Common myeloid progenitor, CD34-positive (primary cell): ENCODE results near the gene TJP2.

Source experiments
- CTCF ChIA-PET: fragments of 350-600 bp; sonication (Branson Sonifier 250); formaldehyde crosslinking; loops from one replicate; lab custom pipeline; 2021; ENCODE audit warnings: antibody characterized with exemption; lab: Charles Lee
- POLR2A ChIA-PET: fragments of 350-600 bp; sonication (Branson Sonifier 250); formaldehyde crosslinking; loops from one replicate; lab custom pipeline; 2021; ENCODE audit warnings: antibody characterized with exemption; lab: Charles Lee
- DNase-seq, 3 donors: peaks; one replicate each; pipeline versions ENCODE4 v3.0.0 to v3.0.0-alpha.2; 2013
- H3K27ac ChIP-seq, 2 experiments: 1 replicate in 1 of 2; 2 replicates in 1 of 2; pipeline ENCODE4 v1.7.0; 2013; ENCODE audit warnings: inconsistent platforms in 2 of 2, low read length in 2 of 2, mild to moderate bottlenecking in 2 of 2, low read depth in 1 of 2, moderate library complexity in 1 of 2; ENCODE audit not compliant: severe bottlenecking in 2 of 2, insufficient read depth in 1 of 2, poor library complexity in 1 of 2
- H3K27me3 ChIP-seq, 5 experiments: replicated peaks in 2 of 5; 1 replicate in 3 of 5; 2 replicates in 2 of 5; pipeline versions ENCODE4 v1.6.1 to v1.7.0; 2013; ENCODE audit warnings: low read length in 4 of 5, mild to moderate bottlenecking in 2 of 5, moderate library complexity in 2 of 5, inconsistent platforms in 1 of 5; ENCODE audit not compliant: insufficient read depth in 5 of 5, control insufficient read depth in 4 of 5
- H3K36me3 ChIP-seq, 4 experiments: 1 replicate in 2 of 4; 2 replicates in 2 of 4; pipeline versions ENCODE4 v1.6.1 to v1.7.0; 2013; ENCODE audit warnings: low read length in 3 of 4, control low read depth in 1 of 4, mild to moderate bottlenecking in 1 of 4; ENCODE audit not compliant: control insufficient read depth in 4 of 4, insufficient read depth in 4 of 4
- H3K4me1 ChIP-seq, 4 experiments: 1 replicate in 3 of 4; 2 replicates in 1 of 4; pipeline versions ENCODE4 v1.6.1 to v1.7.1; 2013; ENCODE audit warnings: low read length in 3 of 4, mild to moderate bottlenecking in 3 of 4, control low read depth in 1 of 4, inconsistent platforms in 1 of 4, moderate library complexity in 1 of 4; ENCODE audit not compliant: control insufficient read depth in 4 of 4, insufficient read depth in 4 of 4; ENCODE audit errors: control extremely low read depth in 1 of 4
- H3K4me3 ChIP-seq, 7 experiments: 1 replicate in 4 of 7; 2 replicates in 3 of 7; pipeline versions ENCODE4 v1.5.1 to v1.7.0; 2013; ENCODE audit warnings: mild to moderate bottlenecking in 7 of 7, low read length in 6 of 7, moderate library complexity in 6 of 7, inconsistent platforms in 2 of 7, low read depth in 2 of 7, control low read depth in 1 of 7; ENCODE audit not compliant: insufficient read depth in 4 of 7, control insufficient read depth in 1 of 7; ENCODE audit errors: extremely low read depth in 1 of 7
- H3K9me3 ChIP-seq, 5 experiments: 1 replicate in 4 of 5; 2 replicates in 1 of 5; pipeline versions ENCODE4 v1.6.1 to v1.7.1; 2013; ENCODE audit warnings: low read length in 4 of 5, mild to moderate bottlenecking in 2 of 5, inconsistent platforms in 1 of 5, low read depth in 1 of 5, moderate library complexity in 1 of 5; ENCODE audit not compliant: control insufficient read depth in 4 of 5, insufficient read depth in 2 of 5; ENCODE audit errors: control extremely low read depth in 1 of 5
- WGBS: methylation state at CpG from one replicate; pipeline ENCODE4 v1.1.5; 2013; ENCODE audit not compliant: insufficient coverage; 5-methylcytosine and 5-hydroxymethylcytosine counted together

The TJP2 gene

DNA sequence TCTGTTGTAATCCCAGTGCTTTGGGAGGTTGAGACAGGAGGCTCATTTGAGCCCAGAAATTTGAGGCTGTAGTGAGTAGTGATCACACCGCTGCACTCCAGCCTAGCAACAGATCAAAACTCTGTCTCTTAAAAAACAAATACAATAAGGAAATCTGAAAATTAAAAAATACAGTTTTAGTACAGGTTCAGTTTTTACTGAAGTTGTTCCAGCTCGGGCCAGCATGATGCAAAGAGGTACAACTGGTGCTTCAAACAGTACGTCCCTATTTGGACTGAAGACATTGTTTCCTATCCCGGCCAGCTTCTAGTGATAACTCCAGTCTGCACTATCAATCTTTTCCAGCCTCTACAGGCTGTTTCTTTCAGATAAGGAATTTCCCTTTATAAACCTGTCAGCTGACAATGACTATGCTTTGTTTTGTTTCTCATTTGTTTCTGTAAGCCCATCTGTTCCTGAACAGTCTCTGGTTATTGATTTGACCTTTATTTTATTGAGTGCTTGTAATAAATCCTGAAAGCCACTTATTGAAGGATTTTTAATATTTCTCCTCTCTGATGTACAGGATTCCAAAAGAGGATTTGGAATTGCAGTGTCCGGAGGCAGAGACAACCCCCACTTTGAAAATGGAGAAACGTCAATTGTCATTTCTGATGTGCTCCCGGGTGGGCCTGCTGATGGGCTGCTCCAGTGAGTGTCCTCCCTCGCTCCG is 41.9 kb downstream of the TJP2 start:
- Histone ChIP-seq H3K27ac (peak overlapping the region; percentile 33 to 67), H3K36me3 (peaks cover 0 to 24% (median 7%) of the 10 kb centered on the region in 4 experiments), H3K9me3 (no peaks in the 10 kb centered on the region), H3K27me3 (no peaks in the 10 kb centered on the region), H3K4me3 (peak overlapping the region in 1 of 7 experiments; percentile 28), H3K4me1 (peaks cover 0 to 23% (median 8%) of the 10 kb centered on the region in 4 experiments)
- ChIA-PET POLR2A (no interaction called here), CTCF (interaction anchor here (0.7 to 1.1 kb wide), 4 partner anchors 16 to 67 kb away, joined by 3 to 5 read pairs (median 4); no protein-coding TSS in a partner anchor)
- DNase-seq: peak; percentile 79 to 94 (median 88)
- 44% methylated on average over 6 of the region's 9 CpGs for WGBS

DNA sequence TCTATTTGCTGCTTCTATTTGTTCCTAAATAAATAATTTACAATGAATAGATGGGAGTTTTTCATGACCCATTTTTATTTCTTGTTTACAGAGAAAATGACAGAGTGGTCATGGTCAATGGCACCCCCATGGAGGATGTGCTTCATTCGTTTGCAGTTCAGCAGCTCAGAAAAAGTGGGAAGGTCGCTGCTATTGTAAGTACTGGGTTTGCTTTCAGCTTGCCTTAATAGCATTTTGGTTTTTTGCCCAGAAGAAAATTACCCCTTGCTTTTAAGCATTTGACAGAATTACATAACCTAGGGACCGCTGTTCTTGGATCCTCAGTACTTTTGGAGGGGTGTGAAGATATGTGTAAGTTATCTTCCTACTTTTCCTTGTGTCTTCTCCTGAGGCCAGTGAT is 44.1 kb downstream of the TJP2 start:
- Histone ChIP-seq H3K27ac (no peak overlapping the region), H3K4me3 (no peak overlapping the region), H3K4me1 (peaks cover 0 to 20% (median 8%) of the 10 kb centered on the region in 4 experiments), H3K27me3 (no peaks in the 10 kb centered on the region), H3K36me3 (peaks cover 0 to 32% (median 9%) of the 10 kb centered on the region in 4 experiments), H3K9me3 (no peaks in the 10 kb centered on the region)
- POLR2A ChIA-PET: no interaction called here
- CTCF ChIA-PET: interaction anchor here (0.9 kb wide), 1 partner anchor 13 kb away, joined by 3 read pairs; no protein-coding TSS in a partner anchor
- 96% methylated on average over 3 of the region's 3 CpGs for WGBS
- DNase-seq: no peak

GRCh38 chr9:69221036-69221435 is 47.0 kb downstream of the TJP2 start:
- no peak overlapping the region for H3K27ac ChIP-seq
- no peaks in the 10 kb centered on the region for H3K27me3 ChIP-seq
- CTCF ChIA-PET: no interaction called here
- H3K36me3 ChIP-seq: peaks cover 0 to 38% (median 15%) of the 10 kb centered on the region in 4 experiments
- peaks cover 0 to 6% (median 2%) of the 10 kb centered on the region in 4 experiments for H3K4me1 ChIP-seq
- H3K9me3 ChIP-seq: no peaks in the 10 kb centered on the region
- POLR2A ChIA-PET: no interaction called here
- WGBS: 98% methylated on average over 47 of the region's 47 CpGs
- no peak overlapping the region for H3K4me3 ChIP-seq
- DNase-seq: no peak

DNA sequence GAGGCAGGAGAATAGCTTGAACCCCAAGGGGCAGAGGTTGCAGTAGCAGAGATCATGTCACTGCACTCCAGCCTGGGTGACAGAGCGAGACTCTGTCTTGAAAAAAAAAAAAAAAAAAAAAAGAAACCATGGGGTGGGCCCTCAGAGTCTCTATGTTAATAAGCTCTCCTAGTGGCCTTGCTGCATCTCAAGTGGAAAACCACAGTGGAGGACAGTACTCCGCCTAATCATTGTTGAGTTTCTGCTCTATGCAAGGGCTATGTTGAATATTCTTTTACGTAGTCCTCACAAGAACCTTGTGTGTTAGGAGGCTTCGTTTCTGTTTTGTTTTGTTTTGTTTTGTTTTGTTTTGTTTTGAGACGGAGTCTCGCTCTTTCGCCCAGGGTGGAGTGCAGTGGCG is 48.9 kb downstream of the TJP2 start:
- no peaks in the 10 kb centered on the region for H3K27me3 ChIP-seq
- 94% methylated on average over 6 of the region's 8 CpGs for WGBS
- ChIA-PET CTCF (interaction anchor here (1.0 to 3.2 kb wide), 7 partner anchors 14 to 525 kb away, joined by 3 to 9 read pairs (median 3); no protein-coding TSS in a partner anchor), POLR2A (no interaction called here)
- H3K4me1 ChIP-seq: no peaks in the 10 kb centered on the region
- H3K4me3 ChIP-seq: no peak overlapping the region
- H3K36me3 ChIP-seq: peaks cover 2 to 45% (median 17%) of the 10 kb centered on the region in 4 experiments
- DNase-seq: peak in 1 of 3 donors; percentile 17
- H3K9me3 ChIP-seq: no peaks in the 10 kb centered on the region
- H3K27ac ChIP-seq: no peak overlapping the region

DNA sequence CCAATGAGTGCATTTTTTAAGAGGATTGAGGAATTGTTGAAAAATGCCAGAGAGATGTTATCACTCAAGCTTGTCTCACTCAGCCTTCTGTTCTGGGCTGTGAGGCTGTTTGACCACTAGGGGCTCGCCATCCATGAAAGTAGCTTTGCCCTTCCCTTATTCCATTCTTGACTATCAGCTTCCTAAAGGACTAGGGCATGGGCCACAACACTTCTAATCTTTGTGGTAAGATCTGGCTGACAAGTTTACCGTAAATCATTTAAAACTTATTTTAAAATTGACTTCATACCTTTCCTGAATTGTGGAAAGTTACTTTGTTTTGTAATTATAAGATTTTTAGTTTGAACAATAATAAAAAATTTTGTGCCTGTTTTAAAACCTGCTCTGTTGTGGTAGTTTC is 49.5 kb downstream of the TJP2 start:
- POLR2A ChIA-PET: interaction anchor here (0.6 to 1.2 kb wide), 2 partner anchors 11 to 189 kb away, joined by 3 read pairs; no protein-coding TSS in a partner anchor
- DNase-seq: peak in 2 of 3 donors; percentile 39 to 45
- Histone ChIP-seq H3K4me1 (no peaks in the 10 kb centered on the region), H3K36me3 (peaks cover 4 to 46% (median 14%) of the 10 kb centered on the region in 4 experiments), H3K27ac (no peak overlapping the region), H3K9me3 (no peaks in the 10 kb centered on the region), H3K27me3 (no peaks in the 10 kb centered on the region), H3K4me3 (no peak overlapping the region)
- CTCF ChIA-PET: interaction anchor here (1.0 to 3.2 kb wide), 8 partner anchors 14 to 524 kb away, joined by 3 to 9 read pairs (median 3); no protein-coding TSS in a partner anchor
- 88% methylated on average over 1 of the region's 2 CpGs for WGBS

DNA sequence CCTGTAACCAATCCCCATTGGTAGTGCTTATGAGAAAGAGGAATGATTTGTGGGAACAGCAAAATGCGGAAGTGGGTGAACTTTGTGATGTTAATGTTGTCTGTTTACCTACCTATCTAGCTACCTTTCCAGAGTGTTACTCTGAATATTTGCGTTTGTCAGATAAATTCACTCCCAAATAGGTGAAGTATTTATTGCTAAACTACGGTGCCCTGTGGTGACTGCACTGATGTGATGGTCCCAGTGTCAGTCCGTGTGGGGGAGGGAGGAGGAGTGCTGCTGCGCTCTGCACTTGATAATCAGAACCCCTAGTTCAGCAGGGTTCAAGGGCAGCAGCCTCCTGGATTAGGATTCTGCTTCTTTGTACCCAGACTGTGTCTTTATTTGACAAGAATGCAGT is 55.3 kb downstream of the TJP2 start:
- CTCF ChIA-PET: no interaction called here
- Histone ChIP-seq H3K36me3 (peaks cover 11 to 57% (median 22%) of the 10 kb centered on the region in 4 experiments), H3K27ac (no peak overlapping the region), H3K4me1 (no peaks in the 10 kb centered on the region), H3K9me3 (no peaks in the 10 kb centered on the region), H3K4me3 (no peak overlapping the region), H3K27me3 (no peaks in the 10 kb centered on the region)
- POLR2A ChIA-PET: no interaction called here
- DNase-seq: no peak
- WGBS: 95% methylated on average over 4 of the region's 5 CpGs

DNA sequence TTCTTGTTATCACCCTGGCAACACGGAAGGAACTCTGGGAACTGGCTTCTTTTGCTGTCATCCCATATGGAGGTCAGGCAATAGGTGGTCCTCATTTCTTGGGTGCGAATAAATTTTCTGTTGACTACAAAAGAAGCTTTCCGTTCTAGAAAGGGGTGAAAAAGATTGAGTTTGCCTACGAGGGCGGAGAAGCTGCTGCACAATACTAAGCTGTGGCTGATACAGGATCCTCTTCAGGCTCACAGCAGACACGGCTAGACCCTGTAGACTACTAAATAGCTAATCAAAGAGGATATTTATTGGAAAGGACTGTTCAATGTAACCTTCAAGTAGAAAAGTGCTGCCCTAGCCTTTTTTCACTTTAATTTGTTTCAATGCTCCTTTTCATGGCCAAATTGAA is 58.1 kb downstream of the TJP2 start:
- Histone ChIP-seq H3K36me3 (peaks cover 13 to 69% (median 29%) of the 10 kb centered on the region in 4 experiments), H3K9me3 (no peaks in the 10 kb centered on the region), H3K27me3 (no peaks in the 10 kb centered on the region), H3K27ac (no peak overlapping the region), H3K4me3 (no peak overlapping the region), H3K4me1 (no peaks in the 10 kb centered on the region)
- POLR2A ChIA-PET: no interaction called here
- no peak for DNase-seq
- WGBS: 87% methylated on average over 3 of the region's 6 CpGs
- CTCF ChIA-PET: no interaction called here
